ENCODE results near the gene GCNT2.
"Not testable (repeated sequence)": the region's sequence is repeated elsewhere in the genome, so short reads cannot be mapped to it uniquely, and the experiment has no call there.

The GCNT2 gene

DNA sequence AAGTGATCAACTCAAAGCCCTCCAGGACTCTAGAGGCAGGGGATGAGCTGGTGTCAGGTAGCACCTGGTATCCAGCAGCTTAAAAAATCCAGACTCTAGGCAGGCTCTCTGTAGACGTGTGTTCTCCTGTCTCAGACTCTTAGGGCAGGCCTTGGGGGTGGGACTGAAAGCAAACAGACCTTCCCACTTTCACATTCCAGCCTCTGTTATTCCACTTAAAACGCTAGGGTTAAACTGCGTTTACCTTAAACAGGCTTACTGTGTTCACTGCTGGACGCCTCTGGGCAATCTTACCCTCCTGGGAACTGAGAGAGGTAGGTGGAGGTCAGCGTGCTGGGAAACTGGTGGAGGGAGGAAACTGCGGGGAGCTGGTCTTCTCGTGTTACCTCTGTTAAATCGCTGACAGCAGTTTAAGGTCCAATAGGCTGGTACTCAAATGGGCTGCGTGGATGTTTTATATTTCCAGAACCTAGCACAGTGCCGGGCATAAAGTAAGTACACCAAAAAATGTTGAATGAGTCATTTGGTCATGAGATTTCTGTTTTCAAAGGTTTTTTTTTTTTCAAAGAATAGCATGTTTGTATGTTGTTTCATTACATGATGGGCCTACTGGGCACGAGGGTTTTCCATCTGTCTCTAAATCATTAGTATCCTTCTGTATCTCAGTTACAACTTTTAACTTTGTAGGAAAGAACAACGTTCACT, at the start of gene GCNT2:
TSS of gene GCNT2 (plus strand) at position 248 of the 705 bp plus-strand sequence. CDS start 7,561 bp downstream, outside the sequence.
- DNase-seq, result no peak

GRCh38 chr6:10472634-10473033, 48.5 kb upstream of the GCNT2 start:
- DNase-seq, result no peak

DNA sequence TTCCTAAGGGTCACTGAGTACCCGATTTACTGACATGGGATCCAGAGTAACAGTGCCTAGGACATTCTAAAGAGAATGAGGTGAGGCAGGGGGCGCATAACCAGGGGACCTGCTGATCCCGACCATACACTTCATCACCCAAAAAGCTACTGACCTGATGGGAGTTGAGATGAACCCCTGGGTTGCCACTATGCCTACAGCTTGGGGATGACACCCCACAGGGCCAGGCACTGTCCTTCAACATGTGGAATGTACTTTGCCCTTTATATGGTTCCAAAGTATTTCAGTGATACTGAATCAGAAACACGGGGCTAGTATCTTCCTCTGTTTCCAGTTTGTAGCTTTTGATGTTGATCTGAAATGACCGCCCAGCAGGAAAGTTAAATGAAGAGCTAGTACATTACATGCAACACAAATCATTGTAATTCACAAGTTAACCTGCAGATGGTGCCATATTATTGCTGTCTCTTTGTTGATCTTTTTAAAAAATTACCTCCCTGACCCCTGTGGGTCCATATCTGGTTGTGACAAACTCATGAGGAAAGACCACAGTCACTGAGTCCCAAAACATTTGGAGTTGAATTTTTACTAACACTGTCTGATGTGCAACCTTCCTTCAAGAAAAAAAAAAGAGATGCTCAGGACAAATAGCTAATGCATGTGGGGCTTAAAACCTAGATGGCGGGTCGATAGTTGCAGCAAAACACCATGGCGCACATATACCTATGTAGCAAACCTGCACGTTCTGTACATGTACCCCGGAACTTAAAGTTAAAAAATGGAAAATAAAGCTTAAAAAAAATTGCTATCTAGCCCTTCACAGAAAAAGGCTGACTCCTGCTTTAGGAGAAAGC, 42.7 kb upstream of the GCNT2 start:
- no peak for DNase-seq

DNA sequence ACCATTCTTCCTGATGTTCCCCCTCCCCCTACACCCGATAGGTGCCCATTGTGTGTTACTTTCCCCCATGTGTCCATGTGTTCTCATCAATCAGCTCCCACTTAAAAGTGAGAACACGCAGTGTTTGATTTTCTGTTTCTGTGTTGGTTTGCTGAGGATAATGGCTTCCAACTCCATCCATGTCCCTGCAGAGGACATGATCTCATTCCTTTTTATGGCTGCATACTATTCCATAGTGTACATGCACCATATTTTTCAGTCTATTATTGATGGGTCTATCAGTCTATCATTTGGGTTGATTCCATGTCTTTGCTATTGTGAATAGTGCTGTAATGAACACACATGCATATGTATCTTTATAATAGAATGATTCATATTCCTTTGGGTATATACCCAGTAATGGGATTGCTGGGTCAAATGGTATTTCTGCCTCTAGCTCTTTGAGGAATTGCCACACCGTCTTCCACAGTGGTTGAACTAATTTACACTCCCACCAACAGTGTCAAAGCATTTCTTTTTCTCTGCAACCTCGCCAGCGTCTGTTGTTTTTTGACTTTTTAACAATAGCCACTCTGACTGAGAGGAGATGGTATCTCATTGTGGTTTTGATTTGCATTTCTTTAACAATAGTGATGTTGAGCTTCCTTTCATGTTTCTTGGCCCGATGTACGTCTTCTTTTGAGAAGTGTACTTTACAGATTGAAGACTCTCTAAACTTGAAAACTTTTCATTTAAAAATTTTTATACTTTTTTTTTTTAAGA, 41.0 kb upstream of the GCNT2 start:
- no peak for DNase-seq

DNA sequence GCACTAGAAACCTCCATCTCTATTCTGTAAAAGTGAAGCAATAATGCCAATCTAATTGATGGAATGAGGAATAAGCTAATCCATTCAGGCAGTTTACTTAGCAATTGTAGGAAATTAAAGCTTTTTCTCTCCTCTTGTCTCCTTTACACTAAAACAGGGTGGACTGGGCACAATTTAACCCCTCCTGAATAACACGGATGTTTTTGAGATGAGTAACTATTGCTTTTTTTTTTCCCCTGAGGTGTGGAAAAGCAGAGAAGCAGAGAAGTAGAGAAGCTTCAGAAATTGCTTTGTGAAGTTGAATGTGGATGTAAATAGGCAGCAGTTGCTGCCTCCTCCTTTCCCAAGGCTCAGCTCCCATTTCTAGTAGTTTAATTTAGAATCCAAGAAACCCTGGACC, 40.0 kb upstream of the GCNT2 start:
- no peak for DNase-seq

- DNase-seq, result no peak
Measured at GRCh38 chr6:10482636-10483257, 38.4 kb upstream of the GCNT2 start.

DNA sequence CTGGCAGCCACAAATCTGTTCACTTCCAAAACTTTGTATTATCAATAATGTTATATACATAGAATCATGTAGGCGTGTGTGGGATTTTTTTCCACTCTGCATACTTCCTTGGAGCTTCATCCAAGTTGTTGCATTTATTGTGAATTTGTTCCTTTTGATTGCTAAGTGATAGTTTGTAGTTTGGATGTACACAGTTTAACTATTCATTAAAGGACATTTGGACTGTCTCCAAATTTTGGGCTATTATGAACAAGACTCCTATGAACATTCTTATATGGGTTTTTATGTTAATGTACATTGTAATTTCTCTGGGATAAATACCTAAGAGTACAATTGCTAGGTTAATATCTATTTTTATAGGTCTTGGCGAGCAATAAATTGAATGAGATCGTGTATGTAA, 36.2 kb upstream of the GCNT2 start:
- DNase-seq, result no peak

- DNase-seq, result no peak
Measured at GRCh38 chr6:10485406-10485805, 35.7 kb upstream of the GCNT2 start.

GRCh38 chr6:10486215-10486614, 34.9 kb upstream of the GCNT2 start:
- DNase-seq, result no peak

DNA sequence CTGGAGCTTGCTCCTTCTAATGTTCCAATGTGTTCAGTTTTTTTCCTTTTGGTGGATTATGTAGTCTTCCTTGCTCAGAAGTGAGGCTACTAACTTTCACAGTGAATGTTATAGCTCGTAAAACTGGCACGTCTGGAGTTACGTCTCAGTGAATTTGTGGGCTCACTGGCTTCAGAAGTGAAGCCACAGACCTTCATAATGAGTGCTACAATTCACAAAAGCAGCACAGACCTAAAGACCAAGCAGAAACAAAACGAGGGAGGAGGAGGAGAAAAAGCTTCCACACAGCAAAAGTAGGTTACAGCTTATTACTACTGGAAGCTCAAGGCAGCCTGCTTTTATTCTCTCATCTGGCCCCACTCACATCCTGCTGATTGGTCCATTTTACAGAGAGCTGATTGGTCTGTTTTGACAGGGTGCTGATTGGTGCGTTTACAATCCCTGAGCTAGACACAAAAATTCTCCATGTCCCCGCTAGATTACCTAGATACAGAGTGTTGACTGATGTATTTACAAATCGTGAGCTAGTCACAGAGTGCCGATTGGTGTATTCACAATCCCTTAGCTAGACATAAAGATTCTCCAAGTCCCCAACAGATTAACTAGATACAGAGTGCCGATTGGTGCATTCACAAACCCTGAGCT, 34.1 kb upstream of the GCNT2 start:
- not testable (repeated sequence) for DNase-seq

DNA sequence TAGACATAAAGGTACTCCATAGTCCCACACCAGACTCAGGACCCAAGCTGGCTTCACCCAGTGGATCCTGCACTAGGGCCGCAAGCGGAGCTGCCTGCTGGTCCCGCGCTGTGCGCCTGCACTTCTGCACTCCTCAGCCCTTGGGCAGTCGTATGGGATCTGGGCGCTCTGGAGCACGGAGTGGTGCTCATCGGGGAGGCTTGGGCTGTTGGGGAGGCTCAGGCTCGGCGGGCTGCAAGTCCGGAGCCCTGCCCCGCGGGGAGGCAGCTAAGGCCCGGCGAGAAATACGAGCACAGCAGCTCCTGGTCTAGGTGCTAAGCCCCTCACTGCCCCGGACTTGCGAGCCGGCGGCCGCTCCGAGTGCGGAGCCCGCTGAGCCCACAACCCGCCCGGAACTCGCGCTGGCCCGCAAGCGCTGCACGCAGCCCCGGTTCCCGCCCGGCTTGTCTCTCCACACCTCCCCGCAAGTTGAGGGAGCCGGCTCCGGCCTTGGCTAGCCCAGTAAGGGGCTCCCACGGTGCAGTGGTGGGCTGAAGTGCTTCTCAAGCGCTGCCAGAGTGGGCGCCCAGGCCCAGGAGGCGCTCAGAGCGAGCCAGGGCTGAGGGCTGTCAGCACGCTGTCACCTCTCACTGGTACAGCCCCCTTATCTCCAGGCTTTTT, 33.4 kb upstream of the GCNT2 start:
- DNase-seq, result no peak

GRCh38 chr6:10491463-10491862, 29.7 kb upstream of the GCNT2 start:
- DNase-seq, result no peak

- DNase-seq, result not testable (repeated sequence)
Measured at GRCh38 chr6:10491905-10492304, 29.2 kb upstream of the GCNT2 start.

DNA sequence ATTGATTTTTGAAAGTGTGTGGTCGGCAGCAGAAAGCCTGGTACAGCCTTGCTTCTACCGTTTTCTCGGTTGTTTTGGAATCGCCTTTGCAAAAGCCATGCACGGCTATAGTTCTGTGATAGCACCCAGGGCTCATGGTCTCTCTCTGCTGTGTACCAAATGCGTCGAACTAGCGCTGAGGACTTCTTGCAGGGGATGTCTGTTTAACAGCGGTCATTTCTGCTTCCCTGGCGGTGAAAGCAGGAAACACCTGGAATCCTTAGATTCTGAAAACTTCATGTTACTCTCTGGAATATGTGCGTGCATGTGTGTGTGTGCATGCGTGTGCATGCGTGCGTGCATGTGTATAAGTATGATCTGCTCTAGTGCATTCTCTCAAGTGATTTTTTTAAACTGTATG, 26.1 kb upstream of the GCNT2 start:
- no peak for DNase-seq

GRCh38 chr6:10505529-10505928, 15.6 kb upstream of the GCNT2 start:
- DNase-seq, result no peak

GRCh38 chr6:10507298-10507697, 13.9 kb upstream of the GCNT2 start:
- no peak for DNase-seq

DNA sequence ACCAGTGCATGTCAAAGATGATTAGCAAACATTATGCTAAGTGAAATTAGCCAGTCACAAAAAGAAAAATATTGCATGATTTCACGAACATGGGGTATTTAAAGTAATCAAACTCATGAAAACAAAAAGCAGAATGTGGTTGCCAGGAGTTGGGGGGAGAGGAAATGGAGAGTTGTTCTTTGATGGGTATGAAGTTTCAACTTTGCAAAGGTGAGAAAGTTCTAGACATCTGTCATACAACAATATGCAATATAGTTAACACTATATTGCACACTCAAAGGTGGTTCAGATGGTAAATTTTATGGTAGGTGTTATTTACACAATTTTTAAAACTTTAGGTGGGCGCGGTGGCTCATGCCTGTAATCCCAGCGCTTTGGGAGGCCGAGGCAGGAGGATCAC, 13.4 kb upstream of the GCNT2 start:
- DNase-seq, result no peak

DNA sequence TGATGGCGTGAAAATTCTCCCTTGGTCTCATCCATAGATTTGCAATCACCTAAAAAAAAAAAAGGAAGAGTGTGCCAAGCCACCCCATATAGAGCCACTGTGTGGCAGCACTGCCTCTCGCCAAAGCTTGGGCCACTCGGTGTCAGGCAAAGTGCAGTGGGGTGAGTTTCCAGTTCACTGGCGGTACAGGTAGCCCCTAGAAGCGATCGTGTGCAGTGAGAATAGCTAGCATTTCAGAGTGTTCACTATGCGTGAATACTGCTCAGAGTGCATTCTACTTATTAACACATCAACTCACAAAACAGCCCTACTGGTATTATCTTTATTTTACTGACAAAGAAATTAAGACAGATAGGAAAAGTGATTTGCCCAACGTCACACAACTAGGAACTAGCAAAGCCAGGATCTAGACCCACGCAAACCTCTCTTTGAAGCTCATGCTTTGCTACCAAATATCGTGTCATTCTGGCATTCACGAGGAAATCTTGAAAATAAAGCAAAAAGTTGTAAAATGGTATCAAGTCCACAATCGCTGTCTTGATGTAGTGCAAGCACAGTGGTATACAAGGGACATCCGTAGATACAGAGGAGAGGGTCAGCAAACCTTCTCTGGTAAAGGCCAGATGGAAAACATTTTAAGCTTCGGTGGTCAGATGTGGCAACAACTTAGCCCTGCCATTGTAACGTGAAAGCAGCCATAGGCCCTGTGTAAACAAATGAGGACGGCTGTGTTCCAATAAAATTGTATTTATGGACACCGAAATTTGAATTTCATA, 10.4 kb upstream of the GCNT2 start:
- peak; percentile 27 for DNase-seq

DNA sequence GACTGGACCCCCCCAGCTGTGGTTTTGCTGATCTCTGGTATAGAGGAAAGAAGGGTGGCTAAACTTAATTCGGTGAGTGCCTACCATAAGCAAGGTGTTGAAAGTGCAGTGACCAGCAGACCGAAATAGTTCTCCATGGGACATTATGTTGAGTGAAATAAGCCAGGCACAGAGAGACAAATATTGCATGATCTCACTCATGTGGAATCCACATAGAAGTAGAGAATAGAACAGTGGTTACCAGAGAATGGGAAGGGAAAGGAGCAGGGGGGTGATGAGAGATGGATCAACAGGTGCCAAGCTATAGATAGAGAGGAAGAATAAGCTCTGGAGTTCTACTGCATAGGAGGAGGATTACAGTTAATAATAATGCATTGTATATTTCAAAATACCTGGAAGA, 9.7 kb upstream of the GCNT2 start:
- DNase-seq, result no peak

DNA sequence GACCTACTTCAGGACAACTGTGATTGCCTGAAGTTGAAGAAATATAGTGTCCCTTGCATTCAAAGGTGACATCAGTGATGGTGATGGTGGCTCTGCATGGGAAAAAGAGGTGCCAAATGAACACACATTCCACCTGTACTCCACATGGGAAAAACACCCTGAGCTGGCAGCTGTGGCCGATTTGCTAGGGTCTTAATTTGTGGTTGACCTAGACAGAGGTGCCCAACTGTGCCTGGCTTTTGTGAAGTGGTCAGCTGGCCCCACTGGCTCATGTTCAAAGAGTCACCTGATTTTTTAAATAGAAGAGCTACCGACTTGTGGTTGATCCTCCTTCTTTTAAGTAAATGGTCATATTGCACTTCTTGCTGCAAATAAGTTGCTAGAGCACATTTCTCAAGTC, 7.6 kb upstream of the GCNT2 start:
- no peak for DNase-seq

All from activated gamma-delta T cell treated with Interleukin-2 at 50 U/mL for 16 hours (primary cell).